Activated T-cell treated with anti-CD3 and anti-CD28 coated beads, Interleukin-2, amount 50 U/mL, for 4 hours (primary cell): ENCODE measurements around the gene TSNAXIP1. TPM values are rescaled to one million over a fixed set of nuclear protein-coding genes. Genes with fewer than 3 reads are reported as not detected.

Experiments
- ATAC-seq, 2 donors: fragments of 200-7000 bp; cut with Tn5 transposase; one replicate each; pipeline ENCODE4 v1.10.0; 2021
- DNase-seq: peaks from one replicate; pipeline ENCODE4 v3.0.0-alpha.2; 2020
- H3K27me3 Mint-ChIP-seq: one replicate; pipeline ENCODE4 v1.8.0; 2021; ENCODE audit warnings: low read depth, mixed read lengths
- H3K36me3 Mint-ChIP-seq: one replicate; pipeline ENCODE4 v1.8.0; 2022; ENCODE audit warnings: mixed read lengths; ENCODE audit not compliant: insufficient read depth
- H3K4me1 Mint-ChIP-seq: one replicate; pipeline ENCODE4 v1.8.0; 2021; ENCODE audit warnings: low read depth, mixed read lengths
- H3K4me3 Mint-ChIP-seq: one replicate; pipeline ENCODE4 v1.8.0; 2021; ENCODE audit warnings: mild to moderate bottlenecking, moderate library complexity, mixed read lengths
- H3K9me3 Mint-ChIP-seq: one replicate; pipeline ENCODE4 v1.8.0; 2021; ENCODE audit warnings: mixed read lengths
- total RNA-seq, 3 donors: library from RNA; stranded (reverse); gene quantifications; one replicate each; pipeline ENCODE4 v1.2.1, GENCODE V29; 2021

Gene TSNAXIP1
- total RNA-seq, 3 donors from 2014 or later: 0.79 to 1.4 (median 1.3) TPM

GRCh38 chr16:67773569-67774456 lies 32.9 kb upstream of the TSNAXIP1 start:
- peaks cover 8% of the 10 kb centered on the region for H3K36me3 Mint-ChIP-seq
- H3K27me3 Mint-ChIP-seq: no peaks in the 10 kb centered on the region
- DNase-seq (no peak), ATAC-seq (no peak)
- peaks cover 11% of the 10 kb centered on the region for H3K4me1 Mint-ChIP-seq
- no peak overlapping the region for H3K4me3 Mint-ChIP-seq
- H3K9me3 Mint-ChIP-seq: no peaks in the 10 kb centered on the region

GRCh38 chr16:67774457-67774853 lies 32.2 kb upstream of the TSNAXIP1 start:
- no peaks in the 10 kb centered on the region for H3K9me3 Mint-ChIP-seq
- DNase-seq (no peak), ATAC-seq (no peak)
- H3K4me3 Mint-ChIP-seq: no peak overlapping the region
- H3K4me1 Mint-ChIP-seq: peaks cover 11% of the 10 kb centered on the region
- H3K27me3 Mint-ChIP-seq: no peaks in the 10 kb centered on the region
- H3K36me3 Mint-ChIP-seq: peaks cover 8% of the 10 kb centered on the region

- H3K4me1 Mint-ChIP-seq: peaks cover 15% of the 10 kb centered on the region
- DNase-seq: no peak
- no peaks in the 10 kb centered on the region for H3K9me3 Mint-ChIP-seq
- H3K36me3 Mint-ChIP-seq: peaks cover 4% of the 10 kb centered on the region
- ATAC-seq: no peak
- H3K27me3 Mint-ChIP-seq: no peaks in the 10 kb centered on the region
- H3K4me3 Mint-ChIP-seq: no peak overlapping the region
Measured at GRCh38 chr16:67775273-67775672, 31.4 kb upstream of the TSNAXIP1 start.

- DNase-seq (no peak), ATAC-seq (peak; percentile 35 to 37)
- Mint-ChIP-seq H3K4me1 (peaks cover 29% of the 10 kb centered on the region), H3K9me3 (no peaks in the 10 kb centered on the region), H3K27me3 (no peaks in the 10 kb centered on the region), H3K36me3 (no peaks in the 10 kb centered on the region), H3K4me3 (no peak overlapping the region)
Measured at GRCh38 chr16:67779256-67780014, 27.3 kb upstream of the TSNAXIP1 start.

GRCh38 chr16:67780847-67781564 lies 25.7 kb upstream of the TSNAXIP1 start:
- Mint-ChIP-seq H3K4me3 (no peak overlapping the region), H3K36me3 (no peaks in the 10 kb centered on the region), H3K4me1 (peaks cover 27% of the 10 kb centered on the region), H3K27me3 (no peaks in the 10 kb centered on the region), H3K9me3 (no peaks in the 10 kb centered on the region)
- no peak for DNase-seq
- ATAC-seq: peak in 1 of 2 donors; percentile 53

- H3K36me3 Mint-ChIP-seq: no peaks in the 10 kb centered on the region
- DNase-seq: no peak
- ATAC-seq: peak; percentile 70 to 77
- no peaks in the 10 kb centered on the region for H3K9me3 Mint-ChIP-seq
- H3K27me3 Mint-ChIP-seq: no peaks in the 10 kb centered on the region
- no peak overlapping the region for H3K4me3 Mint-ChIP-seq
- H3K4me1 Mint-ChIP-seq: peaks cover 27% of the 10 kb centered on the region
Measured at GRCh38 chr16:67781565-67781921, 25.1 kb upstream of the TSNAXIP1 start.

GRCh38 chr16:67782567-67783352 lies 23.9 kb upstream of the TSNAXIP1 start:
- peaks cover 2% of the 10 kb centered on the region for H3K36me3 Mint-ChIP-seq
- no peaks in the 10 kb centered on the region for H3K27me3 Mint-ChIP-seq
- H3K9me3 Mint-ChIP-seq: no peaks in the 10 kb centered on the region
- H3K4me3 Mint-ChIP-seq: no peak overlapping the region
- DNase-seq (no peak), ATAC-seq (no peak)
- H3K4me1 Mint-ChIP-seq: peaks cover 27% of the 10 kb centered on the region

GRCh38 chr16:67783353-67783725 lies 23.4 kb upstream of the TSNAXIP1 start:
- no peaks in the 10 kb centered on the region for H3K27me3 Mint-ChIP-seq
- H3K9me3 Mint-ChIP-seq: no peaks in the 10 kb centered on the region
- ATAC-seq (no peak), DNase-seq (no peak)
- H3K4me3 Mint-ChIP-seq: no peak overlapping the region
- H3K36me3 Mint-ChIP-seq: peaks cover 2% of the 10 kb centered on the region
- H3K4me1 Mint-ChIP-seq: peaks cover 26% of the 10 kb centered on the region

- no peak for ATAC-seq
- no peak overlapping the region for H3K4me3 Mint-ChIP-seq
- no peaks in the 10 kb centered on the region for H3K9me3 Mint-ChIP-seq
- peaks cover 2% of the 10 kb centered on the region for H3K36me3 Mint-ChIP-seq
- no peak for DNase-seq
- no peaks in the 10 kb centered on the region for H3K27me3 Mint-ChIP-seq
- peaks cover 16% of the 10 kb centered on the region for H3K4me1 Mint-ChIP-seq
Measured at GRCh38 chr16:67786491-67786890, 20.2 kb upstream of the TSNAXIP1 start.

GRCh38 chr16:67790071-67790470 lies 16.6 kb upstream of the TSNAXIP1 start:
- peaks cover 11% of the 10 kb centered on the region for H3K4me1 Mint-ChIP-seq
- ATAC-seq: no peak
- no peaks in the 10 kb centered on the region for H3K9me3 Mint-ChIP-seq
- peaks cover 2% of the 10 kb centered on the region for H3K36me3 Mint-ChIP-seq
- no peak for DNase-seq
- H3K4me3 Mint-ChIP-seq: no peak overlapping the region
- no peaks in the 10 kb centered on the region for H3K27me3 Mint-ChIP-seq

- ATAC-seq (no peak), DNase-seq (no peak)
- peaks cover 25% of the 10 kb centered on the region for H3K36me3 Mint-ChIP-seq
- no peaks in the 10 kb centered on the region for H3K27me3 Mint-ChIP-seq
- peaks cover 34% of the 10 kb centered on the region for H3K4me1 Mint-ChIP-seq
- H3K9me3 Mint-ChIP-seq: no peaks in the 10 kb centered on the region
- H3K4me3 Mint-ChIP-seq: no peak overlapping the region
Measured at GRCh38 chr16:67796099-67796718, 10.5 kb upstream of the TSNAXIP1 start.

- Mint-ChIP-seq H3K36me3 (peaks cover 33% of the 10 kb centered on the region), H3K4me3 (no peak overlapping the region), H3K27me3 (no peaks in the 10 kb centered on the region), H3K4me1 (peaks cover 68% of the 10 kb centered on the region), H3K9me3 (no peaks in the 10 kb centered on the region)
- DNase-seq: no peak
- ATAC-seq: no peak
Measured at GRCh38 chr16:67800338-67800926, 6.3 kb upstream of the TSNAXIP1 start.

GRCh38 chr16:67801241-67801640 lies 5.4 kb upstream of the TSNAXIP1 start:
- DNase-seq (no peak), ATAC-seq (no peak)
- Mint-ChIP-seq H3K27me3 (no peaks in the 10 kb centered on the region), H3K4me3 (no peak overlapping the region), H3K4me1 (peaks cover 70% of the 10 kb centered on the region), H3K36me3 (peaks cover 32% of the 10 kb centered on the region), H3K9me3 (no peaks in the 10 kb centered on the region)
